Suprapubic skin (tissue), 4 donors: ENCODE measurements around the gene MR1.

Experiments used
- POLR2A ChIP-seq, 2 donors: fragments of 450-650 bp; IDR thresholded peaks; one replicate each; pipeline ENCODE4 v1.6.1; 2017; ENCODE audit warnings: antibody characterized with exemption in 2 of 2, mild to moderate bottlenecking in 2 of 2, moderate library complexity in 2 of 2
- POLR2AphosphoS5 ChIP-seq, 3 donors: sonication (generic); formaldehyde crosslinking; IDR thresholded peaks; one replicate each; pipeline ENCODE4 v1.6.1; 2017; ENCODE audit warnings: antibody characterized with exemption in 3 of 3
- TF ChIP-seq, protein P1 (sequence below), 2 donors: fragments of 200-600 bp in 1 of 2; fragments of 450-650 bp in 1 of 2; sonication (generic) in 1 of 2; IDR thresholded peaks; one replicate each; pipeline ENCODE4 v1.5.1; 2016 to 2019; ENCODE audit warnings: antibody characterized with exemption in 2 of 2, mild to moderate bottlenecking in 1 of 2, moderate library complexity in 1 of 2

DNA sequence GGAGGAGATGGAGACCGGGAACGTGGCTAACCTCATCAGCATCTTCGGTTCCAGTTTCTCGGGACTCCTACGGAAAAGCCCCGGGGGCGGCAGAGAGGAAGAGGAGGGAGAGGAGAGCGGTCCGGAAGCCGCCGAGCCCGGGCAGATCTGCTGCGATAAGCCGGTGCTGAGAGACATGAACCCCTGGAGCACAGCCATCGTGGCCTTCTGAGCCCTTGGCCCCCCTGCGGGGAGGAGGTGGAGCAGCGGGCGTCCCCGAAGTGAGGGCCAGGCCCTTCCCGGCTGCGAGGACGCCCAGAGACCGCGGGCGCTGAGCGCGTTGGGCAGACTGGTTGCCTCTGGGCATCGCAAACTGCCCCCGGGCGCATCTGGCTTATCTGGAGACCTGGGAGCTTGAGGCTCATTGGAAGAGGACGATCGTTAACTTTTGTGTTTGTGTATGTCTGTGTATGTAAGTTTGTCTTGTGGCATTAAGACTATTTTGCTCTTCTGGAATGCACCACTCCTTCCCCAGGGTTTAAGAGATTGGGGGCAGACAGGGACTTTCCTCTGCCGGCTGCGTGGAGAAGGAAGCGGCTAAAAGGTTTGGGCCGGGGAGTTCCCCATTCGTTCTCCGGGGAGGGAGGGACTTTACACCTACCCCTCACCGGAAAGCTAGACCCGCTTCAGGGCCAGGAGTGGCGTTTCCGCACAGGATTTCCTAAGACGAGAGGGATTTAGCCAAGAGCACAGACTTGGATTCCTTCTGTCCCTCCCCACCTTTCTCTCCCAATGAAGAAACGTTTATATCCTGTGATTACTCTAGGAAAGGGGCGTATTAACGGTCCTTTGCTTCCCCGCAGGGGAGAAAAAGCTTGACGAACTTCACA is 56.1 kb downstream of the MR1 start:
- TF ChIP-seq POLR2AphosphoS5 (IDR thresholded peaks at IDR 0.05) = peak in 2 of 3 donors; percentile 7 to 56
- TF ChIP-seq, protein P1, sequence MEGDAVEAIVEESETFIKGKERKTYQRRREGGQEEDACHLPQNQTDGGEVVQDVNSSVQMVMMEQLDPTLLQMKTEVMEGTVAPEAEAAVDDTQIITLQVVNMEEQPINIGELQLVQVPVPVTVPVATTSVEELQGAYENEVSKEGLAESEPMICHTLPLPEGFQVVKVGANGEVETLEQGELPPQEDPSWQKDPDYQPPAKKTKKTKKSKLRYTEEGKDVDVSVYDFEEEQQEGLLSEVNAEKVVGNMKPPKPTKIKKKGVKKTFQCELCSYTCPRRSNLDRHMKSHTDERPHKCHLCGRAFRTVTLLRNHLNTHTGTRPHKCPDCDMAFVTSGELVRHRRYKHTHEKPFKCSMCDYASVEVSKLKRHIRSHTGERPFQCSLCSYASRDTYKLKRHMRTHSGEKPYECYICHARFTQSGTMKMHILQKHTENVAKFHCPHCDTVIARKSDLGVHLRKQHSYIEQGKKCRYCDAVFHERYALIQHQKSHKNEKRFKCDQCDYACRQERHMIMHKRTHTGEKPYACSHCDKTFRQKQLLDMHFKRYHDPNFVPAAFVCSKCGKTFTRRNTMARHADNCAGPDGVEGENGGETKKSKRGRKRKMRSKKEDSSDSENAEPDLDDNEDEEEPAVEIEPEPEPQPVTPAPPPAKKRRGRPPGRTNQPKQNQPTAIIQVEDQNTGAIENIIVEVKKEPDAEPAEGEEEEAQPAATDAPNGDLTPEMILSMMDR (IDR thresholded peaks at IDR 0.05) = no peak
- TF ChIP-seq POLR2A (IDR thresholded peaks at IDR 0.05) = no peak
